Activated T-helper 1 cell treated with anti-CD3 and anti-CD28 coated beads, Interleukin-12 subunit alpha, Interleukin-12 subunit beta, Interleukin-2, Interleukin-4 antibody, amounts not matched to agents 30 ng/mL and 10 ng/mL and 1 ng/mL, durations not matched to agents 14 hours and 24 hours and 36 hours (primary cell): ENCODE results near the gene GPA33. TPM values are rescaled to one million over a fixed set of nuclear protein-coding genes. Genes with fewer than 3 reads are reported as not detected.

Experiments used
- DNase-seq: peaks from one replicate; pipeline ENCODE4 v3.0.0; 2021; ENCODE audit warnings: low spot score
- H3K27ac Mint-ChIP-seq: one replicate; pipeline ENCODE4 v1.8.0; 2021; ENCODE audit warnings: mild to moderate bottlenecking, mixed read lengths
- H3K27me3 Mint-ChIP-seq: one replicate; pipeline ENCODE4 v1.8.0; 2022; ENCODE audit warnings: mild to moderate bottlenecking, moderate library complexity, mixed read lengths; ENCODE audit not compliant: insufficient read depth
- H3K36me3 Mint-ChIP-seq: one replicate; pipeline ENCODE4 v1.8.0; 2021; ENCODE audit warnings: low read depth, mixed read lengths
- H3K4me1 Mint-ChIP-seq: one replicate; pipeline ENCODE4 v1.8.0; 2021; ENCODE audit warnings: low read depth, mixed read lengths
- H3K4me3 Mint-ChIP-seq: one replicate; pipeline ENCODE4 v1.8.0; 2021; ENCODE audit warnings: mild to moderate bottlenecking, moderate library complexity, mixed read lengths
- H3K9me3 Mint-ChIP-seq: one replicate; pipeline ENCODE4 v1.8.0; 2021; ENCODE audit warnings: mixed read lengths
- intact Hi-C: fragments of 100-400 bp; cut with micrococcal nuclease; formaldehyde crosslinking; loops from one replicate; pipeline ENCODE4 v1.15.1; 2024
- total RNA-seq: library from RNA; stranded (reverse); gene quantifications from 2 replicates; pipeline ENCODE4 v1.2.3, GENCODE V29; 2022

GPA33 gene
- total RNA-seq, 1 donor from 2014 or later = 0.08 TPM

DNA sequence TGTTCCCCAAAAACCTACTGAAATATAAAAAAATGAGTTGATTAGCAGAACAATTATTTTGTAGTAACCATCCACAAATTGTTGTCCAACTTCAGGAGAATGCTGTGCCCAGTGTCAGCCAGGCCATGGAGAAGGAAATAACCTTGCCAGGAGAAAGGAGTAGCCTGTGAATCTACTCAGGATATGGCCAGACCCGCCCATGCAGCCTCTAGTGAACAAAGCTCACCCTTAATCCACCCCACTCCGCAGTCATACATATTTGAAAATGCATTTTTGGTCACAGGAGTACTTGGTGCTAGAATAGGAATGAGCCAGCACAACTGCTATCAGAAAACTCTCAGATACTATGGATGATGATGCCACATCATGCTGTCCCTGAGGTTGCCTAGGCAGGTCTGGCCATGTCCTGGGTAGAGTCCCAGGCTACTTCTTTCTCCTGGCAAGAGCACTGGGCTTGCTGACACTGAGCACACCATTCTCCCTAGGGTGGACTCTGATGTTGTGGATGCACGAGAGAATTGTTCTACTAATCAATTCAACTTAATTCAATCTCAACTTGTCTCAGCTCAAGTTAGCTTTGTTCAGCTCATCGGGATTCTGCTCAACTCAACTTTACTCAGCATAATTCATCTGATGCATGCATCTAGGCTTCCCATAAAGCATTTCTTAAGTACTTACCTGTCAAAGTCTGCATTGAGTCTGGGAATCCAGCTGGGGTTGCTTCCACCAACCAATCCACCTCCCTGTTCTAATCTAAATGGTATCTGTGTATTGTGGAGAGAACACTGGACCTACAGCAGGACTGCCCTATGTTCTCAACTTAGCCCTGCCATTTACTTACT, 21.9 kb upstream of the GPA33 start:
- intact Hi-C loops = no loop called here
- Mint-ChIP-seq H3K36me3 (peaks cover 16% of the 10 kb centered on the region), H3K4me1 (peaks cover 57% of the 10 kb centered on the region)

DNA sequence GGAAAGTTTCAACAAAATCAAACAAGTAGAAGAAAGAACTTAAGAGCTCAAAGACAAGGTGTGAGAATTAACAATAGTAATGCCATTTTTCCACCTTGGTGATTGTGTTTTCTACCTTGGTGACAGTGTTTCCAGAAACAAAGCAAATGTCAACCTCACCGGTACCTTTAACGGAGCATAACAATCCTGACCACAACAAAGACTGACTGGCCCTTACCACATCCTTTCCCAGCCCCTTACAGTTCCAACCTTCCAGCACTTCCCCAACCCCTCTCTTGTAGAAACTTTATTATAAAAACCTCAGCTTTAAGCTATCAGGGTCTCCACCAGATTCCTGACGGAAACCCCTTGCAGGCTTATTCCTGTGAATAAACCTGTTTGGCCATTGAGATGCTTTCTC, 20.4 kb upstream of the GPA33 start:
- peaks cover 16% of the 10 kb centered on the region for H3K36me3 Mint-ChIP-seq
- peak; percentile 42 for DNase-seq
- H3K4me3 Mint-ChIP-seq = peak overlapping the region; percentile 58
- H3K27ac Mint-ChIP-seq = peak overlapping the region; percentile 66
- intact Hi-C loops = no loop called here
- H3K4me1 Mint-ChIP-seq = peaks cover 62% of the 10 kb centered on the region
- H3K27me3 Mint-ChIP-seq = peaks cover 9% of the 10 kb centered on the region
- H3K9me3 Mint-ChIP-seq = peaks cover 20% of the 10 kb centered on the region

More for the DNA sequence above, 21.9 kb upstream of the GPA33 start:
- Mint-ChIP-seq H3K27me3 (peaks cover 9% of the 10 kb centered on the region), H3K9me3 (peaks cover 20% of the 10 kb centered on the region), H3K4me3 (no peak overlapping the region), H3K27ac (no peak overlapping the region)
- DNase-seq = no peak

DNA sequence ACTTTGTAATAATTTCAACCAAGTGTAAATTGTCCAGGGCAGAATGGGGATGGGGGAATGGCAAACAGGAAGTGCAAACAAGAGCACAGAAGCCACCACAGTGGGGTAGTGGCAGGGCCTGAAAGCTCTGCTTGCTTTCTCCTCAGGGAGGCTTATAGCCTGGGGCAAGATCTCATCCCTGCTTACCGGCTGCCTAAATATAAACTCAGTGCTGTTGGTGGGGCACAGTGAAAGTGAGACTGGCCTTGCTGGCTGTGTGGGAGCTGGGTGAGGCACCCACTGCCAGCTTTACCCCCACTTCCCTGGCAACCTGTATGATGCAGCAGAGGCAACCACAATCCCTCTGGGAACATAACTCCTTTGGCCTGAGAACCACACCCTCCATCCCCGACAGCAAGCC, 18.9 kb upstream of the GPA33 start:
- H3K27me3 Mint-ChIP-seq = peaks cover 3% of the 10 kb centered on the region
- H3K27ac Mint-ChIP-seq = peak overlapping the region; percentile 66
- H3K9me3 Mint-ChIP-seq = peaks cover 20% of the 10 kb centered on the region
- peaks cover 16% of the 10 kb centered on the region for H3K36me3 Mint-ChIP-seq
- no peak overlapping the region for H3K4me3 Mint-ChIP-seq
- peaks cover 65% of the 10 kb centered on the region for H3K4me1 Mint-ChIP-seq
- intact Hi-C loops = loop anchor here (10.0 kb wide), 1 partner anchor 336 kb away; no protein-coding TSS in a partner anchor
- DNase-seq = no peak

DNA sequence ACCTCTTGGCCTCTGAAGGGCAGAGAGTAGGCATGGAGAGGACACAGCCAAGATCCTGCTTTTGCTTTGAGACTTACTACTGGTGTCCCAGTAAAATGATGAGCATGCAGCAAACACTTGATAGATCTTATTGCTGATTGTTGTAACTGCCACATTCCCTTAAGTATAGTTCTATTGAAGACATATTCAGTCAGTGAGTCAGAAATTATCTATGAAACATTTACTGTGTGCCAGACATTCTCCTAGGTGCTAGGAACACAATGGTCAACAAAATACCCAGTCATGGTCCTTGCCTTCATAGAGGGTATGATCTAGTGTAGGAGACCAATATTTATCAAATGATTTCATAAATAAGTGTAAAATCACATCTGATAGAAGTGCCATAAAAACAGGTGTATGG, 17.3 kb upstream of the GPA33 start:
- Mint-ChIP-seq H3K27ac (no peak overlapping the region), H3K9me3 (peaks cover 20% of the 10 kb centered on the region), H3K27me3 (no peaks in the 10 kb centered on the region), H3K4me3 (no peak overlapping the region), H3K4me1 (peaks cover 81% of the 10 kb centered on the region), H3K36me3 (peaks cover 17% of the 10 kb centered on the region)
- DNase-seq = no peak
- intact Hi-C loops = loop anchor here (10.0 kb wide), 1 partner anchor 337 kb away; no protein-coding TSS in a partner anchor

DNA sequence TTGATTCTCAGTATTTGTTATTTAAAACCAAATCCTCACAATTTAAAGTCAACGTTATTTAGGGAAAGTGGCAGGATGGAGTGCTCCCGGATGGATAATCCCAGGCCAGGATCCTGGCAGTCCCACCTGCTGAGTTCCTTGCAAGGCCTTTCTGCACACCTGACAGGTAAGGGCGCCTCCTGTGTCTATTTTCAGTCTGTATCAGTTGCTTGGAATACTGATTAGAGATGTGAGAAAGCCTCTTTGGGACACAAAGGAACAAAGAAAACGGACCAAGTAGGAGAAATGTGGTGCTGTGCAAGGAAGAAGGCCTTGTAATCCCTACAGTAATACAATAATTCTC, 15.9 kb upstream of the GPA33 start:
- Mint-ChIP-seq H3K27me3 (no peaks in the 10 kb centered on the region), H3K9me3 (peaks cover 16% of the 10 kb centered on the region), H3K27ac (no peak overlapping the region), H3K36me3 (peaks cover 17% of the 10 kb centered on the region), H3K4me1 (peaks cover 72% of the 10 kb centered on the region), H3K4me3 (no peak overlapping the region)
- intact Hi-C loops = loop anchor here (10.0 kb wide), 1 partner anchor 339 kb away; no protein-coding TSS in a partner anchor
- no peak for DNase-seq

GRCh38 chr1:167105271-167106118, 15.3 kb upstream of the GPA33 start:
- Mint-ChIP-seq H3K27me3 (no peaks in the 10 kb centered on the region), H3K4me3 (peak overlapping the region; percentile 4), H3K9me3 (peaks cover 10% of the 10 kb centered on the region), H3K27ac (no peak overlapping the region), H3K4me1 (peaks cover 66% of the 10 kb centered on the region), H3K36me3 (peaks cover 12% of the 10 kb centered on the region)
- no peak for DNase-seq
- intact Hi-C loops = loop anchor here (10.0 kb wide), 1 partner anchor 339 kb away; no protein-coding TSS in a partner anchor

DNA sequence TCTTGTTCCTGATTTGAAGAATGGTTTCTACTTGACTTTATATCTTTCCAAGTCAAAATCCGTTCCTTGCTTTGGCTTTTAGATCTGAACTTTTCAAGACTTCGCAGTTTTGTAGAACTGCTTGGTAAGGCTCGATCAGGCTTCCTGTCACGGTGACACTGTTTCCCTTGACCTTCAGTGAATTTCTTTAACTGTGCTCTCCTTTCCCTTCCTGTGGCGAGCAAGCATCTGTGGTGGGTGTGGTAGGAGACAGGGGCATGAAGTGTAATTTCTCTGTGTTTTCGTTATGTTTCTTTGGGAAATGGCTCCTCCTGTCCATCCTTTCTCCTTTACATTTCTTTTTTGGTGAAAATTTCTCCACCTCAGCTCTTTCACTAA, 14.1 kb upstream of the GPA33 start:
- DNase-seq = no peak

GRCh38 chr1:167102906-167103573, 12.9 kb upstream of the GPA33 start:
- intact Hi-C loops = loop anchor here (2.0 to 10.0 kb wide), 4 partner anchors 18 to 342 kb away; no protein-coding TSS in a partner anchor

More for the DNA sequence above, 14.1 kb upstream of the GPA33 start:
- intact Hi-C loops = loop anchor here (5.0 to 10.0 kb wide), 2 partner anchors 37 to 341 kb away; no protein-coding TSS in a partner anchor
- Mint-ChIP-seq H3K27me3 (no peaks in the 10 kb centered on the region), H3K36me3 (peaks cover 7% of the 10 kb centered on the region), H3K27ac (peak overlapping the region; percentile 62), H3K4me1 (peaks cover 54% of the 10 kb centered on the region), H3K4me3 (peak overlapping the region; percentile 56), H3K9me3 (peaks cover 7% of the 10 kb centered on the region)

DNA sequence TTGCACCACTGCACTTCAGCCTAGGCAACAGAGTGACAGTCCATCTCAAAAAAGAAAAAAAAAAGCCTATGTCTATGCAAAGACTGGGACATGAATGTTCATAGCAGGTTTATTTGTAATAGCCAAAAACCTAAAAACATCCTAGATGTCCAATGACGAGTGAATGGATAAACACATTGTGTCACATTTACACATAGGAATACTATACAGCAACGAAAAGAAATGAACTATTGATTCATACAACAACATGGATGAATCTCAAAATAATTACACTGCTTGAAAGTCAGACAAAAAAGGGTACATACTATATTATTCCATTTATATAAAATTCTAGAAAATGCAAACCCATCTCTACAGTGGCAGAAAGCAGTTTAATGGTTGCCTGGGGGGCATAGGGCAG, 11.6 kb upstream of the GPA33 start:
- intact Hi-C loops = loop anchor here (2.0 to 10.0 kb wide), 4 partner anchors 17 to 343 kb away; no protein-coding TSS in a partner anchor
- peaks cover 35% of the 10 kb centered on the region for H3K4me1 Mint-ChIP-seq

More at GRCh38 chr1:167102906-167103573, 12.9 kb upstream of the GPA33 start:
- no peak overlapping the region for H3K4me3 Mint-ChIP-seq
- peaks cover 8% of the 10 kb centered on the region for H3K9me3 Mint-ChIP-seq
- DNase-seq = no peak
- no peak overlapping the region for H3K27ac Mint-ChIP-seq
- peaks cover 42% of the 10 kb centered on the region for H3K4me1 Mint-ChIP-seq
- H3K36me3 Mint-ChIP-seq = peaks cover 6% of the 10 kb centered on the region
- H3K27me3 Mint-ChIP-seq = no peaks in the 10 kb centered on the region

GRCh38 chr1:167100730-167101129, 10.6 kb upstream of the GPA33 start:
- H3K4me3 Mint-ChIP-seq = no peak overlapping the region
- DNase-seq = no peak
- H3K27me3 Mint-ChIP-seq = no peaks in the 10 kb centered on the region
- H3K36me3 Mint-ChIP-seq = peaks cover 2% of the 10 kb centered on the region
- H3K4me1 Mint-ChIP-seq = peaks cover 32% of the 10 kb centered on the region
- peaks cover 4% of the 10 kb centered on the region for H3K9me3 Mint-ChIP-seq
- intact Hi-C loops = loop anchor here (5.0 to 10.0 kb wide), 2 partner anchors 33 to 344 kb away; no protein-coding TSS in a partner anchor
- no peak overlapping the region for H3K27ac Mint-ChIP-seq

More for the DNA sequence above, 11.6 kb upstream of the GPA33 start:
- no peak for DNase-seq
- H3K9me3 Mint-ChIP-seq = peaks cover 4% of the 10 kb centered on the region
- H3K27ac Mint-ChIP-seq = no peak overlapping the region
- H3K27me3 Mint-ChIP-seq = no peaks in the 10 kb centered on the region
- H3K4me3 Mint-ChIP-seq = no peak overlapping the region
- H3K36me3 Mint-ChIP-seq = peaks cover 2% of the 10 kb centered on the region

DNA sequence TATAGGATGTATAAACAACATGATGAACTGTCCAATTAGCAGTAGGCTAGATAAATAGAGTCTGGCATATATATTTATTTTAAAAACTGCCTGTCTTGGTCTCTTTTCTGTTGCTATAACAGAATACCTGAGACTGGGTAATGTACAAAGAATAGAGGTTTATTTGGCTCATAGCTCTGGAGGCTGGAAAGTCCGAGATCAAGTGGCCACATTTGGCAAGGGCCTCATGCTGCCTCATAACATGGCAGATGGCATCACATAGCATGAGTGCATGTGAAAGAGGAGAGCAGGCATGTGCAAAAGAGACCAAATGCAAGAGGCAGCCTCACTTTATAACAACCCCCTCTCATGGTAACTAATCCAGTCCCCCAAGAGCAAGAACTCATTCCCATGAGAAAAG, 9.7 kb upstream of the GPA33 start:
- H3K27ac Mint-ChIP-seq = no peak overlapping the region

DNA sequence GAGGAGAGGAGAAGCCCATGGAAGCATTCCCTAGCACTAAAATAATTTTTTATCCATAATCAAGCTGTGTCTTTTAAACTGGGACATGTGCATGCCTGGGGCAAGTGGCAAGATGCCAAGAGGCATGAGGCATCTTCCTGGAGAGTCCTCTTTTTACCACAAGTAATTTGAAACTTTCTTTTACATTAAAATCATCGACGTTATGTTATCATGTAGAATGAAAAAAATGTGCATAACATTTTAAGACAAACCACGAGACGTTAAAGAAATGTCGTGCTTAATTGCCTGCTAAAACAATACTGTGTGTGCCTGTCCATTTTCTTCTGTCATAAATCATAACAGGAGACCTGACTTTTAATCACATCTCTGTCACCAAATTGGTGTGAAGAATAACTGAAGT, 5.2 kb upstream of the GPA33 start:
- H3K36me3 Mint-ChIP-seq = no peaks in the 10 kb centered on the region
- H3K27me3 Mint-ChIP-seq = no peaks in the 10 kb centered on the region
- H3K4me1 Mint-ChIP-seq = peaks cover 6% of the 10 kb centered on the region
- no peak overlapping the region for H3K27ac Mint-ChIP-seq
- H3K4me3 Mint-ChIP-seq = no peak overlapping the region
- DNase-seq = no peak
- H3K9me3 Mint-ChIP-seq = peaks cover 4% of the 10 kb centered on the region
- intact Hi-C loops = no loop called here

More for the DNA sequence above, 9.7 kb upstream of the GPA33 start:
- Mint-ChIP-seq H3K36me3 (peaks cover 2% of the 10 kb centered on the region), H3K27me3 (no peaks in the 10 kb centered on the region), H3K4me1 (peaks cover 23% of the 10 kb centered on the region), H3K4me3 (no peak overlapping the region), H3K9me3 (peaks cover 4% of the 10 kb centered on the region)
- DNase-seq = no peak
- intact Hi-C loops = loop anchor here (5.0 to 10.0 kb wide), 2 partner anchors 33 to 345 kb away; no protein-coding TSS in a partner anchor
